K562 (cell line): ENCODE data around the gene PODXL2. TPM values are rescaled to one million over a fixed set of nuclear protein-coding genes. Genes with fewer than 3 reads are reported as not detected.

Experiments used
- ATAC-seq: fragments of 200-7000 bp; cut with Tn5 transposase; 3 replicates; pipeline ENCODE4 v1.9.1; 2020; ENCODE audit warnings: moderate library complexity
- BruUV-seq: library from RNA; stranded (reverse); fragments of 400-500 nt; replicated peaks from 2 replicates; lab custom pipeline; 2021; lab: Mats Ljungman, UMichigan
- CTCF ChIA-PET: fragments of 300-600 bp; formaldehyde crosslinking; extraction: SDS; loops from one replicate; lab custom pipeline; 2021; ENCODE audit warnings: low intra/inter-chr PET ratio; lab: Yijun Ruan, JAX
- POLR2A ChIA-PET: fragments of 300-600, 350-650 bp; sonication (Branson Sonifier 250); formaldehyde crosslinking; extraction: SDS; loops from one replicate; lab custom pipeline; 2021; ENCODE audit warnings: antibody characterized with exemption, inconsistent platforms; lab: Yijun Ruan, JAX
- DNase-seq, 4 experiments: peaks; one replicate each; pipeline versions ENCODE4 v3.0.0 to v3.0.0-alpha.2; 2011 to 2018; ENCODE audit warnings: low spot score in 3 of 4, mixed read lengths in 3 of 4; ENCODE audit errors: extremely low read depth in 1 of 4
- FAIRE-seq: peaks from 2 replicates; lab custom pipeline; 2011; peaks lifted over from hg19 to GRCh38; lab: Jason Lieb, UNC
- H2AFZ ChIP-seq: 2 replicates; pipeline ENCODE4 v1.6.0; 2011; ENCODE audit warnings: low read depth, low read length, control low read depth, inconsistent platforms
- H3K27ac ChIP-seq: fragments of 200-600 bp; 3 replicates; pipeline ENCODE4 v1.8.0; 2011; ENCODE audit warnings: low read depth, mild to moderate bottlenecking, control low read depth, inconsistent platforms, low read length, moderate library complexity, mixed read lengths; ENCODE audit errors: extremely low read depth
- H3K27me3 ChIP-seq, 2 experiments: fragments of 300-600 bp in 1 of 2; 2 replicates in 1 of 2; 3 replicates in 1 of 2; pipeline versions ENCODE4 v1.6.0 to v1.8.0; 2011; ENCODE audit warnings: inconsistent platforms in 2 of 2, low read length in 2 of 2, mild to moderate bottlenecking in 1 of 2, mixed read lengths in 1 of 2, moderate library complexity in 1 of 2; ENCODE audit not compliant: control insufficient read depth in 2 of 2, insufficient read depth in 2 of 2
- H3K36me3 ChIP-seq: fragments of 300-600 bp; 3 replicates; pipeline ENCODE4 v1.8.0; 2011; ENCODE audit warnings: mild to moderate bottlenecking, low read length, inconsistent platforms; ENCODE audit not compliant: control insufficient read depth, insufficient read depth
- H3K4me1 ChIP-seq, 2 experiments: fragments of 200-600 bp in 1 of 2; replicated peaks in 1 of 2; 2 replicates in 1 of 2; 3 replicates in 1 of 2; pipeline versions ENCODE4 v1.5.1 to v1.8.0; 2011; ENCODE audit warnings: inconsistent platforms in 2 of 2, low read length in 2 of 2, mild to moderate bottlenecking in 1 of 2, mixed read lengths in 1 of 2, moderate library complexity in 1 of 2; ENCODE audit not compliant: control insufficient read depth in 2 of 2, insufficient read depth in 2 of 2
- H3K4me2 ChIP-seq: 2 replicates; pipeline ENCODE4 v1.6.1; 2011; ENCODE audit warnings: low read length, control low read depth, inconsistent platforms, mixed read lengths; ENCODE audit not compliant: insufficient read depth
- H3K4me3 ChIP-seq: fragments of 200-600 bp; sonication (generic), shearing (Covaris generic); 2 replicates; pipeline ENCODE4 v1.5.1; 2016; ENCODE audit warnings: control low read depth, inconsistent platforms
- H3K79me2 ChIP-seq: fragments of 200-600 bp; 3 replicates; pipeline ENCODE4 v1.8.0; 2011; ENCODE audit warnings: low read length, inconsistent platforms; ENCODE audit not compliant: control insufficient read depth, insufficient read depth
- H3K9ac ChIP-seq, 2 experiments: 2 replicates each; pipeline versions ENCODE4 v1.6.0 to v1.6.1; 2011; ENCODE audit warnings: low read depth in 2 of 2, low read length in 2 of 2, control low read depth in 1 of 2, inconsistent platforms in 1 of 2, mild to moderate bottlenecking in 1 of 2, mixed read lengths in 1 of 2; ENCODE audit not compliant: insufficient read depth in 1 of 2
- H3K9me1 ChIP-seq: one replicate; pipeline ENCODE4 v1.6.0; 2011; ENCODE audit warnings: inconsistent platforms, mild to moderate bottlenecking, low read length, moderate library complexity; ENCODE audit not compliant: control insufficient read depth, insufficient read depth
- H3K9me3 ChIP-seq: replicated peaks from 2 replicates; pipeline ENCODE4 v1.5.1; 2011; ENCODE audit warnings: low read depth, low read length, inconsistent platforms; ENCODE audit not compliant: control insufficient read depth, insufficient read depth
- H4K20me1 ChIP-seq: replicated peaks from 2 replicates; pipeline ENCODE4 v1.6.1; 2011; ENCODE audit warnings: low read length, inconsistent platforms, mixed read lengths; ENCODE audit not compliant: control insufficient read depth, insufficient read depth
- ARID1B ChIP-seq: fragments of 450-650 bp; IDR thresholded peaks from 2 replicates; pipeline ENCODE4 v1.6.1; 2016; ENCODE audit warnings: antibody characterized with exemption, mild to moderate bottlenecking, inconsistent platforms
- HSF4 ChIP-seq: fragments of 250-450 bp; sonication (Bioruptor Pico); IDR thresholded peaks from 2 replicates; pipeline ENCODE4 v2.1.2; 2022; ENCODE audit warnings: mild to moderate bottlenecking, moderate library complexity, borderline replicate concordance
- IRF9 ChIP-seq: fragments of 450-650 bp; IDR thresholded peaks from 2 replicates; pipeline ENCODE4 v1.6.1; 2016; ENCODE audit warnings: missing biosample characterization, missing genetic modification characterization
- NFIC ChIP-seq: fragments of 450-650 bp; IDR thresholded peaks from 2 replicates; pipeline ENCODE4 v1.6.1; 2017; ENCODE audit warnings: mild to moderate bottlenecking, inconsistent platforms
- SMAD3 ChIP-seq: fragments of 450-650 bp; formaldehyde crosslinking; conservative IDR thresholded peaks from 2 replicates; pipeline ENCODE4 v1.4.0; 2020; ENCODE audit warnings: mild to moderate bottlenecking
- STAT5A ChIP-seq: IDR thresholded peaks from 2 replicates; pipeline ENCODE4 v1.6.1; 2012; ENCODE audit warnings: low read length, inconsistent platforms, borderline replicate concordance
- WGBS: fragments of 100-300 bp; shearing (Covaris generic); methylation state at CpG from one replicate; pipeline ENCODE4 v1.1.6; 2016; ENCODE audit warnings: low coverage, mixed read lengths; ENCODE audit not compliant: insufficient coverage; ENCODE audit errors: missing lambda C conversion rate; 5-methylcytosine and 5-hydroxymethylcytosine counted together
- in situ Hi-C: fragments of 300-500 bp; cut with MboI; formaldehyde crosslinking; loops from 4 replicates; pipeline ENCODE4 v1.15.0; 2018; ENCODE audit warnings: inconsistent platforms, mixed read lengths
- intact Hi-C: fragments of 100-400 bp; cut with micrococcal nuclease; formaldehyde crosslinking; loops from 2 replicates; pipeline ENCODE4 v1.14.2; 2022
- polyA plus RNA-seq, 8 experiments: library from polyadenylated mRNA; depleted of rRNA in 4 of 8; stranded (reverse) in 5 of 8; unstranded in 3 of 8; fragments of >200 nt; fragmentation: Nextera tagmentation in 2 of 8; fragmentation: Illumina TruSeq in 1 of 8; extraction: Ambion mirVana in 2 of 8; extraction: Trizol in 1 of 8; gene quantifications; 2 replicates each; pipeline versions ENCODE4 v1.2.1 to v1.2.3, GENCODE V29; 2011 to 2014; ENCODE audit warnings: inconsistent platforms in 1 of 8, missing spikeins in 1 of 8
- total RNA-seq, 7 experiments: library from RNA; depleted of rRNA in 6 of 7; stranded (reverse); fragments of >200 nt in 6 of 7; fragmentation: Illumina TruSeq in 2 of 7; extraction: Trizol in 2 of 7; gene quantifications; 2 replicates each; pipeline versions ENCODE4 v1.2.1 to v1.2.3, GENCODE V29; 2011 to 2021; ENCODE audit warnings: low replicate concordance in 1 of 7

The PODXL2 gene
- total and polyA plus RNA-seq, 9 of the 15 experiments (the other 6 are each of a cell fraction or from before 2014, with no cell fraction given): 0.03 to 52.5 (median 21.9) TPM

GRCh38 chr3:127684871-127685707 is 56.1 kb downstream of the PODXL2 start:
- ChIA-PET CTCF (no interaction called here), POLR2A (no interaction called here)
- TF ChIP-seq SMAD3 (CRISPR knock-in tag) (no peak), ARID1B (no peak), STAT5A (no peak), NFIC (no peak), HSF4 (CRISPR knock-in tag) (no peak), IRF9 (no peak)
- Histone ChIP-seq H2AFZ (no peak overlapping the region), H3K27ac (no peak overlapping the region), H3K36me3 (no peaks in the 10 kb centered on the region), H3K27me3 (peaks cover 0 to 10% of the 10 kb centered on the region in 2 experiments; a peak in 4 of 5 replicates), H3K79me2 (no peaks in the 10 kb centered on the region), H3K9me1 (no peaks in the 10 kb centered on the region), H3K9ac (no peak overlapping the region), H3K4me3 (no peak overlapping the region), H3K4me1 (peaks cover 0 to 3% of the 10 kb centered on the region in 2 experiments; a peak in 2 of 5 replicates), H3K4me2 (no peak overlapping the region), H3K9me3 (no peaks in the 10 kb centered on the region), H4K20me1 (no peaks in the 10 kb centered on the region)
- in situ Hi-C loops: no loop called here
- 10% methylated on average over 21 of the region's 22 CpGs for WGBS
- DNase-seq (no peak), FAIRE-seq (no peak), ATAC-seq (peak; percentile 77)
- no TSS peak for BruUV-seq
- intact Hi-C loops: loop anchor here (10.0 kb wide), 1 partner anchor 280 kb away; no protein-coding TSS in a partner anchor
